ENCODE measurements around the gene ANKRD28. TPM values are rescaled to one million over a fixed set of nuclear protein-coding genes. Genes with fewer than 3 reads are reported as not detected.

Gene ANKRD28
- total RNA-seq, 3 donors from 2014 or later = 80.8 to 99.2 (median 89.8) TPM

- no peak overlapping the region for H3K4me3 ChIP-seq
- DNase-seq (ENCODE audit: low spot score in 2 of 2) = no peak
- no peaks in the 10 kb centered on the region for H3K4me1 ChIP-seq
- no peaks in the 10 kb centered on the region for H3K36me3 ChIP-seq
- no peak overlapping the region for H3K27ac ChIP-seq
- intact Hi-C loops (cut with DNase I; ENCODE audit: low total_unique reads) = no loop called here
- TF ChIP-seq CTCF (IDR thresholded peaks at IDR 0.05) (no peak), POLR2AphosphoS5 (IDR thresholded peaks at IDR 0.05) (no peak), POLR2A (IDR thresholded peaks at IDR 0.05) (no peak)
- H3K27me3 ChIP-seq = no peaks in the 10 kb centered on the region
- no peaks in the 10 kb centered on the region for H3K9me3 ChIP-seq
Measured at GRCh38 chr3:15810702-15811101, 12.9 kb upstream of the ANKRD28 start.

- no peaks in the 10 kb centered on the region for H3K36me3 ChIP-seq
- TF ChIP-seq POLR2AphosphoS5 (IDR thresholded peaks at IDR 0.05) (no peak), CTCF (IDR thresholded peaks at IDR 0.05) (no peak), POLR2A (IDR thresholded peaks at IDR 0.05) (no peak)
- no peaks in the 10 kb centered on the region for H3K27me3 ChIP-seq
- intact Hi-C loops (cut with DNase I; ENCODE audit: low total_unique reads) = no loop called here
- no peak overlapping the region for H3K4me3 ChIP-seq
- no peak for DNase-seq (ENCODE audit: low spot score in 2 of 2)
- no peaks in the 10 kb centered on the region for H3K4me1 ChIP-seq
- H3K9me3 ChIP-seq = no peaks in the 10 kb centered on the region
- no peak overlapping the region for H3K27ac ChIP-seq
Measured at GRCh38 chr3:15809313-15809712, 11.5 kb upstream of the ANKRD28 start.

GRCh38 chr3:15808679-15809310 is 11.0 kb upstream of the ANKRD28 start:
- Histone ChIP-seq H3K36me3 (no peaks in the 10 kb centered on the region), H3K9me3 (no peaks in the 10 kb centered on the region), H3K4me3 (no peak overlapping the region), H3K27ac (no peak overlapping the region), H3K27me3 (no peaks in the 10 kb centered on the region), H3K4me1 (no peaks in the 10 kb centered on the region)
- TF ChIP-seq POLR2A (IDR thresholded peaks at IDR 0.05) = no peak
- TF ChIP-seq POLR2AphosphoS5 (IDR thresholded peaks at IDR 0.05) = no peak
- TF ChIP-seq CTCF (IDR thresholded peaks at IDR 0.05) = no peak
- intact Hi-C loops (cut with DNase I; ENCODE audit: low total_unique reads) = no loop called here
- no peak for DNase-seq (ENCODE audit: low spot score in 2 of 2)

GRCh38 chr3:15805756-15806266 is 8.0 kb upstream of the ANKRD28 start:
- H3K9me3 ChIP-seq = no peaks in the 10 kb centered on the region
- H3K36me3 ChIP-seq = no peaks in the 10 kb centered on the region
- intact Hi-C loops (cut with DNase I; ENCODE audit: low total_unique reads) = no loop called here
- H3K27ac ChIP-seq = peak overlapping the region in 1 of 2 donors; percentile 16
- TF ChIP-seq POLR2A (IDR thresholded peaks at IDR 0.05) (no peak), POLR2AphosphoS5 (IDR thresholded peaks at IDR 0.05) (no peak), CTCF (IDR thresholded peaks at IDR 0.05) (no peak)
- DNase-seq (ENCODE audit: low spot score in 2 of 2) = no peak
- H3K27me3 ChIP-seq = no peaks in the 10 kb centered on the region
- H3K4me3 ChIP-seq = no peak overlapping the region
- H3K4me1 ChIP-seq = no peaks in the 10 kb centered on the region

GRCh38 chr3:15804553-15805095 is 6.8 kb upstream of the ANKRD28 start:
- Histone ChIP-seq H3K36me3 (no peaks in the 10 kb centered on the region), H3K4me1 (no peaks in the 10 kb centered on the region), H3K4me3 (no peak overlapping the region), H3K27me3 (no peaks in the 10 kb centered on the region), H3K27ac (no peak overlapping the region), H3K9me3 (no peaks in the 10 kb centered on the region)
- DNase-seq (ENCODE audit: low spot score in 2 of 2) = no peak
- TF ChIP-seq POLR2AphosphoS5 (IDR thresholded peaks at IDR 0.05) (no peak), CTCF (IDR thresholded peaks at IDR 0.05) (no peak), POLR2A (IDR thresholded peaks at IDR 0.05) (no peak)
- intact Hi-C loops (cut with DNase I; ENCODE audit: low total_unique reads) = no loop called here

All from breast epithelium (tissue), 4 donors.